Pulmonary artery endothelial cell (primary cell): ENCODE measurements around the gene WWOX. TPM values are rescaled to one million over a fixed set of nuclear protein-coding genes. Genes with fewer than 3 reads are reported as not detected.

Experiments
- DNase-seq: peaks from one replicate; pipeline ENCODE4 v3.0.0-alpha.2; 2011; ENCODE audit warnings: low read depth, low spot score
- total RNA-seq: library from RNA; depleted of rRNA; stranded (reverse); fragments of >200 nt; gene quantifications from 2 replicates; pipeline ENCODE4 v1.2.3, GENCODE V29; 2014

Gene WWOX
- total RNA-seq, 1 donor from 2014 or later, result 15.9 TPM

DNA sequence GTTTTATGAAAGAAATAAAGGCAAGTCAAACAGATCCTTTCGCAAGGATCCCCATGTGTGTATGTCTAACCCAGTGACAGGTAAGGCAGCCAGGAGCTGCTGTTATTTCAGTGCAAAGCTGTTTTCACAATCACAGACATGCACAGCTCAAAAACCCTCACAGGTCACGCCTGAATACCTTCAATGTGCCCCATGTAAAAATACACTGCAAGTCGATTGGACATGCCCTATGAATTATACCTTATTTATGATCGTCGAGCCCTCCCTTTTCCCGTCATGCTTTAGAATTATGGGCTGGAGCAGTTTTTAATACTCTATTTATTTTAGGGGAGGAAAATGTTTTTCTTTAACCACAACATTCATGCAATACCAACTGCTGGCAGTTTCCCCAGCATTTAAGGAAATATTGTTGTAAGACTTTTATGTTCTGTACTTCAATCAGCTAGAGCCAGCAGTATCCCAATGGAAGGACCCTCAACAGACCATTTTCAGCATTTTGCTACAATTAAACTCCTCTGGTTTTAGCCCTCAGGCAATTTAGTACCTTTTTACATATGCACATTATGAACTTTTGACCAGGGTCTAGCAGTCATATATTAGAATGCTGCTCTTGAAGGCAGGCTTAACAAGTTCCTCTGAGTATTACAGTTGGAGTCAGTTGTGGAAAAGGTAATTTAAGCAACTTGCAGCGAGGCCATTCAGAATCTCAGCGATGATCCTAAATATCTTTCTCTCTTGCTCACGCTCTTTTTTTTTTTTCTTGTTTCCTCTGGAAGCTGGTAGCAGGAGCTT lies 362.2 kb downstream of the WWOX start:
- DNase-seq, result no peak

- DNase-seq, result no peak
These were observed 363.1 kb downstream of the WWOX start for GRCh38 chr16:78462288-78463208.

GRCh38 chr16:78463591-78463990 lies 364.1 kb downstream of the WWOX start:
- no peak for DNase-seq

DNA sequence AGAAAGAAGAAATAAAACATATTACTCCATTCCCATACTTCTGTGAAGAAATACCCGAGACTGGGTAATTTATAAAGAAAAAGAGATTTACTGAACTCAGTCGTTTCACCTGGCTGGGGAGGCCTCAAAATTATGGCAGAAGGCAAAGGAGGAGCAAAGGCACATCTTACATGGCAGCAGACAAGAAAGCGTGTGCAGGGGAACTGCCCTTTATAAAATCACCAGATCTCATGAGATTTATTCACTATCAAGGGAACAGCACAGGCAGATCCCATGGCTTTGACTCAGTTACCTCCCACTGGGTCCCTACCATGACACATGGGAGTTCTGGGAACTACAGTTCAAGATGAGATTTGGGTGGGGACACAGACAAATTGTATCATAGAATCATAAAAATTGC lies 365.4 kb downstream of the WWOX start:
- no peak for DNase-seq

GRCh38 chr16:78465730-78466129 lies 366.3 kb downstream of the WWOX start:
- DNase-seq, result no peak

DNA sequence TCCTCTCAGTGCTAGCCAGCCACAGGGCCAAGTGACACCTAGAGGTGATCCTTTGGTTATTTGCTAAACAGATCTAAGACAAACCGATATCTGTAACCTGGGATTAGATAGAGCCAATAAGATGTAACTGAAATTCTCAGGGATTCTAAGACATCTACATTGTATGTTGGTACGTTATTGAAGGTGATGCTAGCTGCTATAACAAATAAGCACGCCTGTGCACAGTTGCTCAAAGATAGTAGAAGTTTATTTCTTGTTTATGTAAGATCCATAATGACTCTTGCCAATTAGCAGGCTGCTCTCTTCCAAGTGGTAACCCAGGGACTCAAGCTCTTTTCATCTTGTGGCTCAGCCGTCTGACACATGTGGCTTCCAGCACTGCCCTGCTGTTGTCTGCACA lies 370.3 kb downstream of the WWOX start:
- DNase-seq, result no peak

DNA sequence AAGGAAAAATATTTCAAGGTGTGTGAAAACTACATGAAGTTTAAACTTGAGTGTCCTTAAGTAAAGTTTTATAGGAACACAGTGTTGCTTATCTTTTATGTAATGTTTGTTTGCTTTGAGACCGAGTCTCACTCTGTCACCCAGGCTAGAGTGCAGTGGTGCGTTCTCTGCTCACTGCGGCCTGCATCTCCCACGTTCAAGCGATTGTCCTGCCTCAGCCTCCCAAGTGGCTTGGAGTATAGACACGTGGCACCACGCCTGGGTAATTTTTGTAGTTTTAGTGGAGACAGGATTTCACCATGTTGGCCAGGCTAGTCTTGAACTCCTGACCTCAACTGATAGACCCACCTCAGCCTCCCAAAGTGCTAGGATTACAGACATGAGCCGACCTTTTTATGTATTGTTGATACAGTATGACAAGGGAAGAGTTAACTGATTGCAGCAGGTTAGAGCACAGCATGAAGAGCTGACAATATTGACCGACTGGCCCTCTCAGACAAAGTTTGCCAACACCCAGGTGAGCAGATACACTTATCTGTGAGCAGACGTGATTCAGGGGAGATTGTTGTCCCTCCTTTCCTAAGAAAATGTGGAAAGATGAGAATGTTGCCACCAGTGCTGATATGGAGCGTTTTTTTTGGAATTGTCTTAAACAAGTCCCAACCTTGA lies 373.7 kb downstream of the WWOX start:
- no peak for DNase-seq

GRCh38 chr16:78474762-78475161 lies 375.3 kb downstream of the WWOX start:
- no peak for DNase-seq

DNA sequence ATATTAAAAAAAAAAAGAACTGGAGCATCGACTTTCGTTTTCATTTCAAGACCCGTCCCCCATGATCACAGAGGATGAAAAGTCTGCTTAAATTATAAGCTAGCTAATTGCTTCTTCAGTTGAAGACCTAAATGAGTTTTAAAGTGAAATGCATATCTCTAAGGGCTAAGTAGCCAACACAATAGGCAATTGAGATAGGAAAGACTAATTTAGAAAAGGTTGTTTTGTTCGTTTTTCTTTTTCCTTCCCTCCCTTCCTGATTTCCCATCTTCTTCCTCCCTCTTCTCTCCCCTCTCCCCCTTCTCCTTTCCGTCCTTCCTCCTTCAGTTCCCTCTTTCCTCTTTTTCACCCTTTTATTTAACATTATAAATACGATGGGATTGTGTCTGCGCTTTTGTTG lies 377.2 kb downstream of the WWOX start:
- DNase-seq, result no peak

- DNase-seq, result no peak
These were observed 378.9 kb downstream of the WWOX start for GRCh38 chr16:78478267-78478861.

DNA sequence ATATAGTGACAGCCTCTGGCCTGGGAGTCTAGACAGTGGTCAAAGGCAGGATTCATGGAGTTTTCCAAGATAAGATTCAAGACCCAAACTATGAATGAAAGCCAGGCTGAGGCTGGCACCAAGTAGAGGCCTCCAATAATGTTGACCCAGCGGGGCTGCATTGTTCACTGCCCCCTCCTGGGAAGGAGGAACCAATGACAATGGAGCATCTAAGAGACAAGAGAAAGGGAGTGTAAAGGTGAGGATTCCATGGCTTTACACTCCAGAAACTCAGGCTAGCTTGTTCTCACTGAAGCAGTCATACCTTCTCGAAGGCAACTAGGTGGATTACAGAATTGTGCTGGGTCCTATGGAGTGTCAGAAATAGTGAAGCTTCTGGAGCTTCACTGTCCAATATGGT lies 380.3 kb downstream of the WWOX start:
- no peak for DNase-seq

DNA sequence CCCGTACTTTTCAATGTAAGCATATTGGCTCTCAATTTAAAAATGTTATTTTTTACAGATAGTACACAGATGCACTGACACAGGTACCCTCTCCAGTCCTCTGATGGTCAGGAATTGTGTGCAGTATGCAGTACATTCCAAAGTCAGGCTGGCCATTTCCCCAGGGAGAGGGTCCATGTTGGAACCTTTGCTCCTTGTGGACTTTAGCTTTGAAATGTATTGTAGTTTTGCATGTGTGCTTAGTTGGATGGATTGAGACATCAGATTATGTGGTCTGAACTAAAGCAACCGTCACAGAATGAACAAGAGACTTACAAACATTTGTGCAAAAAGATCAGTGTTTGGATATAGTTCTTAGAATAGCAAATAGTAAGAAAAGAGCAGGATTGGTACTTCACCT lies 381.1 kb downstream of the WWOX start:
- DNase-seq, result no peak

GRCh38 chr16:78483124-78483992 lies 383.9 kb downstream of the WWOX start:
- no peak for DNase-seq

- no peak for DNase-seq
These were observed 385.1 kb downstream of the WWOX start for GRCh38 chr16:78484509-78485058.

GRCh38 chr16:78485188-78485916 lies 385.9 kb downstream of the WWOX start:
- no peak for DNase-seq

GRCh38 chr16:78485917-78486257 lies 386.4 kb downstream of the WWOX start:
- DNase-seq, result no peak

DNA sequence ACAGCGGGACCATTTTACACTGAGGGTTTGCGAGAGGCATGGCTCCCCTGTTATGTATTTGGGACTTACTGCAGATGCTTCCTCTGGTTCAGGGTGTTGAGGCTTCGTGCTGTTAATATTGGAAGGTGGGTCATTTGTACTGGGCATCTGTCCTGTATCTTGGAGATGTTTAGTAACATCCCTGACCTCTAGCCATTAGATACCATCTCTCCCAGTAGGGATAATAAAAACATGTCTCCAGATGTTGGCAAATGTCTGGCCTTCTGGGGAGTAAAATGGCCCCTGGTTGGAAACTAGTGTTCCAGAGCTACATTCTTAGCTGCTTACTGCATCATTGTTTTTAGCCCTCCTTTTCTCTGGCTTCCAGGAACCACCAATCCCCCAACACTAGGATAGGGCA lies 388.0 kb downstream of the WWOX start:
- DNase-seq, result no peak

GRCh38 chr16:78489072-78489471 lies 389.6 kb downstream of the WWOX start:
- no peak for DNase-seq

DNA sequence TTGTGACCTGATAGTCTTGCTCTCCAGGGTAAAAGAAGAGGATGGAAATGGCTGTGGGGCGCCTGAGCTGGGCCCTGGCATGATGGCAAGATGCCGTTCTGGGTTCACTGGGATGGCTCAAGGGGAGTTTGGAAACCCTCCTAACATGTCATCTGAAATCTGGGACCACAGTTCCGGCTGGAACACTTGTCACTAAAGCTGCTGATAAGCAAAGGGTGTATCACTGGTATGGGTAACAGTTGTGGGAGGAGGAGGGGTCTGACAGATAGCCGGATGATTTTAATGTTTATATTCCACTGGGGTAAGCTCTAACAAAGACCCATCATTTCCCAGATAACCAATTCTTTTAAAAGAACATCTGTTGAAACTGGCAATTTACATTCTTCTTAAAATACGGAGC lies 390.2 kb downstream of the WWOX start:
- no peak for DNase-seq

GRCh38 chr16:78490431-78490830 lies 391.0 kb downstream of the WWOX start:
- no peak for DNase-seq
